Loucy (cell line): Measurements from ENCODE around the gene LRRC1.

ENCODE experiments used
- EZH2phosphoT487 ChIP-seq: fragments of 200-600 bp; IDR thresholded peaks from 2 replicates; pipeline ENCODE4 v1.6.1; 2018; ENCODE audit warnings: antibody characterized with exemption, mild to moderate bottlenecking, moderate library complexity, borderline replicate concordance
- TF ChIP-seq, protein P1 (sequence below): fragments of 200-600 bp; sonication (generic); conservative IDR thresholded peaks from 2 replicates; pipeline ENCODE4 v1.5.1; 2014; ENCODE audit warnings: mild to moderate bottlenecking, antibody characterized with exemption, low read length

DNA sequence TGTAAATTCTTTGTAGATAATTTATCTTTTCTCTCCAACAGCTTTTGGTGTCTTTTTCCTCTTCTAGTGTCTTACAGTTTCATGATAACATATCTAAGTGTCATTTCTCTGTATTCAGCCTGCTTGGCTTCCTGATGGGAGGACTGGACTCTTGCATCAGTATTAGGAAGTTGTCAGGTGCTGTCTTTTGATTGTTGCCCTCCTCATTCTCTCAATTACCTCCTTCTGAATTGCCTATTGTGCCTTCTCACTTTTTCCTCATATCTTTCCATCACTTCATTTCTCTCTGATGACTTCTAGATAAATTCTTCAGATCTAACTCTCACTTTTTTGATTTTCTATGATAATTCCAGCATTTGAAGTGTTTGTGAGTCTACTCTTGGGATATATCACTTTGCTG is 162.0 kb downstream of the LRRC1 start:
- TF ChIP-seq, protein P1, sequence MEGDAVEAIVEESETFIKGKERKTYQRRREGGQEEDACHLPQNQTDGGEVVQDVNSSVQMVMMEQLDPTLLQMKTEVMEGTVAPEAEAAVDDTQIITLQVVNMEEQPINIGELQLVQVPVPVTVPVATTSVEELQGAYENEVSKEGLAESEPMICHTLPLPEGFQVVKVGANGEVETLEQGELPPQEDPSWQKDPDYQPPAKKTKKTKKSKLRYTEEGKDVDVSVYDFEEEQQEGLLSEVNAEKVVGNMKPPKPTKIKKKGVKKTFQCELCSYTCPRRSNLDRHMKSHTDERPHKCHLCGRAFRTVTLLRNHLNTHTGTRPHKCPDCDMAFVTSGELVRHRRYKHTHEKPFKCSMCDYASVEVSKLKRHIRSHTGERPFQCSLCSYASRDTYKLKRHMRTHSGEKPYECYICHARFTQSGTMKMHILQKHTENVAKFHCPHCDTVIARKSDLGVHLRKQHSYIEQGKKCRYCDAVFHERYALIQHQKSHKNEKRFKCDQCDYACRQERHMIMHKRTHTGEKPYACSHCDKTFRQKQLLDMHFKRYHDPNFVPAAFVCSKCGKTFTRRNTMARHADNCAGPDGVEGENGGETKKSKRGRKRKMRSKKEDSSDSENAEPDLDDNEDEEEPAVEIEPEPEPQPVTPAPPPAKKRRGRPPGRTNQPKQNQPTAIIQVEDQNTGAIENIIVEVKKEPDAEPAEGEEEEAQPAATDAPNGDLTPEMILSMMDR = no peak
- no peak for TF ChIP-seq EZH2phosphoT487
